OCI-LY3 (cell line): Measurements from ENCODE around the gene PCARE.

Experiments used
- H2AFZ ChIP-seq: fragments of 200-600, 300-600 bp; shearing (Covaris generic); 2 replicates; pipeline ENCODE4 v1.6.0; 2014; ENCODE audit warnings: antibody characterized with exemption, low read depth, low read length
- H3K27ac ChIP-seq: fragments of 200-600, 300-600 bp; sonication (generic); 2 replicates; pipeline ENCODE4 v1.5.1; 2014; ENCODE audit warnings: mild to moderate bottlenecking, low read length, moderate library complexity, mixed read lengths
- H3K27me3 ChIP-seq: fragments of 200-600, 300-600 bp; sonication (generic); 2 replicates; pipeline ENCODE4 v1.6.1; 2014; ENCODE audit warnings: low read depth, low read length, mixed read lengths
- H3K36me3 ChIP-seq: fragments of 200-600, 300-600 bp; sonication (generic); replicated peaks from 2 replicates; pipeline ENCODE3; 2014; ENCODE audit warnings: low read depth, low read length, mixed read lengths
- H3K4me1 ChIP-seq: fragments of 300-600, 200-600 bp; sonication (generic); 2 replicates; pipeline ENCODE4 v1.6.1; 2014; ENCODE audit warnings: low read length, mixed read lengths
- H3K4me2 ChIP-seq: fragments of 200-600, 300-600 bp; sonication (generic); 2 replicates; pipeline ENCODE4 v1.6.1; 2014; ENCODE audit warnings: low read length, mixed read lengths
- H3K4me3 ChIP-seq: fragments of 300-600, 200-600 bp; sonication (generic); 2 replicates; pipeline ENCODE4 v1.5.1; 2014; ENCODE audit warnings: antibody characterized with exemption, mild to moderate bottlenecking, low read length, moderate library complexity
- H3K79me2 ChIP-seq: fragments of 300-600, 200-600 bp; shearing (Covaris generic); 2 replicates; pipeline ENCODE4 v1.6.1; 2014; ENCODE audit warnings: mild to moderate bottlenecking, low read length, mixed read lengths
- H3K9ac ChIP-seq: fragments of 300-600, 200-600 bp; shearing (Covaris generic); 2 replicates; pipeline ENCODE4 v1.6.0; 2014; ENCODE audit warnings: mild to moderate bottlenecking, low read length, moderate library complexity
- H3K9me3 ChIP-seq: fragments of 200-600, 300-600 bp; shearing (Covaris generic); 2 replicates; pipeline ENCODE4 v1.6.1; 2014; ENCODE audit warnings: low read length, mixed read lengths; ENCODE audit not compliant: insufficient read depth
- H4K20me1 ChIP-seq: fragments of 200-600, 300-600 bp; sonication (generic); 2 replicates; pipeline ENCODE4 v1.6.1; 2016; ENCODE audit warnings: low read length, mixed read lengths; ENCODE audit not compliant: insufficient read depth
- EZH2phosphoT487 ChIP-seq: fragments of 200-600 bp; shearing (Covaris generic); IDR thresholded peaks from 2 replicates; pipeline ENCODE4 v1.6.1; 2018; ENCODE audit warnings: antibody characterized with exemption, mixed run types, low read depth
- TF ChIP-seq, protein P1 (sequence below): fragments of 200-600, 300-600 bp; sonication (generic); IDR thresholded peaks from 2 replicates; pipeline ENCODE4 v1.5.1; 2014; ENCODE audit warnings: antibody characterized with exemption, low read length, low read depth

Gene PCARE

DNA sequence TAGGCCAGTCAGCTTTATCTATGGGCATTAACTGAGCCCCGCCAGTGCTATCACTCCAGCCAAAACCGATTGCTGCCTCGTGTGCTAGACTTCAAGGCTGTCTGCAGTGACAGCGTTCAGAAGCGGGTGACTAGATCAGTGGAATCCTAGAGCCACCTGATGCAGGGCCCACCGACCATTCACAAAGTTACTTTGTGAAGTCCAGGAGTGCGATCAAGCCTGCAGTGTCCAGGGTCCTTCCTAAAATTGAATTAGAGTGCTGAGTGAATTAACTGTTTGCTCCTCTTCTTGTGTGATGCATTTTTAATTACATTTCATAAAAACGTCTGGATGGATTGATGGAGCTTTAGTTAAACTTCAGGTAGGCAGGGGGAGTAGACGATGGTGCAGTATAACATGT is 13.9 kb downstream of the PCARE start:
- TF ChIP-seq EZH2phosphoT487 = no peak
- TF ChIP-seq, protein P1, sequence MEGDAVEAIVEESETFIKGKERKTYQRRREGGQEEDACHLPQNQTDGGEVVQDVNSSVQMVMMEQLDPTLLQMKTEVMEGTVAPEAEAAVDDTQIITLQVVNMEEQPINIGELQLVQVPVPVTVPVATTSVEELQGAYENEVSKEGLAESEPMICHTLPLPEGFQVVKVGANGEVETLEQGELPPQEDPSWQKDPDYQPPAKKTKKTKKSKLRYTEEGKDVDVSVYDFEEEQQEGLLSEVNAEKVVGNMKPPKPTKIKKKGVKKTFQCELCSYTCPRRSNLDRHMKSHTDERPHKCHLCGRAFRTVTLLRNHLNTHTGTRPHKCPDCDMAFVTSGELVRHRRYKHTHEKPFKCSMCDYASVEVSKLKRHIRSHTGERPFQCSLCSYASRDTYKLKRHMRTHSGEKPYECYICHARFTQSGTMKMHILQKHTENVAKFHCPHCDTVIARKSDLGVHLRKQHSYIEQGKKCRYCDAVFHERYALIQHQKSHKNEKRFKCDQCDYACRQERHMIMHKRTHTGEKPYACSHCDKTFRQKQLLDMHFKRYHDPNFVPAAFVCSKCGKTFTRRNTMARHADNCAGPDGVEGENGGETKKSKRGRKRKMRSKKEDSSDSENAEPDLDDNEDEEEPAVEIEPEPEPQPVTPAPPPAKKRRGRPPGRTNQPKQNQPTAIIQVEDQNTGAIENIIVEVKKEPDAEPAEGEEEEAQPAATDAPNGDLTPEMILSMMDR = no peak

DNA sequence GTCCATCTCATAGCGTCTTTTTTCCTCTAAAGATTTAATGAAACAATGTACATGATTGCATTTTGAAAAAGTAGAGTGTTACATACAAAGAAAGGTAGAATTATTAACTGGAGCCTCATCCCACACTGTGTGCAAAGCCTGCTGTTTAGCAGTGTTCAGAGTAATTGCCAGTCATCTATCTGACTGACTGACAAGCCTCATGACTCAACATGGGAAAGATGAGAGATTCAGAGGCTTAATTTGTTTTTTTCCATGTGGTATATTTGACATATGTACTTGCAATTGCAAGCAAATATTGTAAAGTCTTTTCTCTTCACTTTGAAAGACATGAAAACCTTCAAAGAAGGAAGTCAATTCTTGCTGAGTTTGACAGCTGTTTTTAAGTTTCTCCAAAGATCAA is 14.7 kb downstream of the PCARE start:
- TF ChIP-seq EZH2phosphoT487 = no peak
- TF ChIP-seq, protein P1 = no peak
- Histone ChIP-seq H3K27me3 (0 out of 2 replicates have a peak, but pooled peaks cover 8% of the 10 kb centered on the region), H3K9me3 (no peaks in the 10 kb centered on the region), H3K4me2 (no peak overlapping the region), H2AFZ (no peak overlapping the region), H3K27ac (no peak overlapping the region), H3K4me3 (no peak overlapping the region), H3K9ac (no peak overlapping the region), H4K20me1 (no peaks in the 10 kb centered on the region), H3K36me3 (no peaks in the 10 kb centered on the region), H3K4me1 (no peaks in the 10 kb centered on the region), H3K79me2 (no peaks in the 10 kb centered on the region)

More for the DNA sequence above, 13.9 kb downstream of the PCARE start:
- Histone ChIP-seq H2AFZ (no peak overlapping the region), H3K4me1 (no peaks in the 10 kb centered on the region), H3K4me2 (no peak overlapping the region), H3K27ac (no peak overlapping the region), H3K79me2 (no peaks in the 10 kb centered on the region), H3K9me3 (no peaks in the 10 kb centered on the region), H3K27me3 (0 out of 2 replicates have a peak, but pooled peaks cover 8% of the 10 kb centered on the region), H3K4me3 (no peak overlapping the region), H3K9ac (no peak overlapping the region), H4K20me1 (no peaks in the 10 kb centered on the region), H3K36me3 (no peaks in the 10 kb centered on the region)

DNA sequence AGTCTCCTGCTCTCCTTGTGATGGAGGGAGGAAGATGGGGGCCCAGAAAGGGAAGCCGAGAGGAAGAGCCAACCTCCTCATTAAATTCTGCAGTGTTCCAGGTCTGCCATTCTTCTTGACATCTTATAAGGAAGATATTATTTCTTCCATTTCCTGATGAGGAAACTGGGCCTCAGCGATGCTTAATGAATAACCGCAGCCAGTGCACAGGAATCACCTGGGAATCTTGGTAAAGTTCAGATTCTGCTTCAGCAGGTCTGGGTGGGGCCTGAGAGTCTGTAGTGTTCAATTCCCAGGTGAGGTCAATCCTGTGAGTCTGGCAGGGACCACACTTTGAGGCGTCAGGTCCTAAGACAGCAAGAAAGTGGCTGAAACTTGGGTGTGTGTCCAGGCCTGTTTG is 17.3 kb downstream of the PCARE start:
- Histone ChIP-seq H3K4me2 (no peak overlapping the region), H3K27ac (no peak overlapping the region), H3K79me2 (no peaks in the 10 kb centered on the region), H2AFZ (no peak overlapping the region), H3K9ac (no peak overlapping the region), H4K20me1 (no peaks in the 10 kb centered on the region), H3K9me3 (no peaks in the 10 kb centered on the region), H3K4me1 (no peaks in the 10 kb centered on the region), H3K4me3 (no peak overlapping the region), H3K27me3 (0 out of 2 replicates have a peak, but pooled peaks cover 8% of the 10 kb centered on the region), H3K36me3 (no peaks in the 10 kb centered on the region)
- TF ChIP-seq, protein P1 = no peak
- TF ChIP-seq EZH2phosphoT487 = no peak

DNA sequence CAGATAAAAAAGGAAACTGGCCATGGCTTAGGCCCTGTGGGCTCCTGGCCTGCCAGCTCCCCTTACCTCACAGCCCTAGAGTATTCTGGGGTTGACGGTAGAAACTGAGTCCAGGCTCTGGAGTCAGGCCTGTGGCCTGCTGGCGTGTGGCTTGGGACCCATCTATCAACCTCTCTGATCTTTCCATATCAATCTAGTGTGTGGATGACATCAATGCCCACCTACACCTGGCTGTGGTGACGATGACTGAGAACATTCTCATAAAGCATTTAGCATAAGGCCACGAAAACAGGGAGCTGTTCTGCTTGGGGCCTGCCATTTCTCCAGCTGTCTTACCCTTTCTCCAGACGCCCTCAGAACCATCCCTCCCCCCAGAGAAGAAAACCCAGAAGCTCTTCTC is 17.9 kb downstream of the PCARE start:
- no peak overlapping the region for H3K4me2 ChIP-seq
- no peaks in the 10 kb centered on the region for H3K4me1 ChIP-seq
- no peak overlapping the region for H3K9ac ChIP-seq
- no peaks in the 10 kb centered on the region for H3K36me3 ChIP-seq
- 0 out of 2 replicates have a peak, but pooled peaks cover 8% of the 10 kb centered on the region for H3K27me3 ChIP-seq
- H3K79me2 ChIP-seq = no peaks in the 10 kb centered on the region
- no peak overlapping the region for H3K27ac ChIP-seq
- H3K4me3 ChIP-seq = no peak overlapping the region
- no peaks in the 10 kb centered on the region for H3K9me3 ChIP-seq
- TF ChIP-seq, protein P1 = no peak
- TF ChIP-seq EZH2phosphoT487 = no peak
- no peaks in the 10 kb centered on the region for H4K20me1 ChIP-seq
- H2AFZ ChIP-seq = no peak overlapping the region
